SKM-1 (cell line): ENCODE results near the gene NTM.
"Not testable (repeated sequence)": the region's sequence is repeated elsewhere in the genome, so short reads cannot be mapped to it uniquely, and the experiment has no call there.

Experiments
- DNase-seq: peaks from one replicate; lab custom pipeline; 2025; ENCODE audit not compliant: unreplicated experiment; lab: John Stamatoyannopoulos, UW

The NTM gene

GRCh38 chr11:132052904-132053303, 682.5 kb downstream of the NTM start:
- no peak for DNase-seq

GRCh38 chr11:132054822-132055221, 684.4 kb downstream of the NTM start:
- no peak for DNase-seq

- no peak for DNase-seq
These were observed 684.9 kb downstream of the NTM start for GRCh38 chr11:132055296-132055695.

GRCh38 chr11:132056689-132057088, 686.3 kb downstream of the NTM start:
- DNase-seq: no peak

GRCh38 chr11:132057266-132057665, 686.9 kb downstream of the NTM start:
- DNase-seq: no peak

GRCh38 chr11:132058211-132058772, 687.9 kb downstream of the NTM start:
- DNase-seq: peak; percentile 84

GRCh38 chr11:132060567-132060966, 690.2 kb downstream of the NTM start:
- DNase-seq: no peak

GRCh38 chr11:132062031-132062430, 691.6 kb downstream of the NTM start:
- DNase-seq: no peak

GRCh38 chr11:132062541-132062940, 692.1 kb downstream of the NTM start:
- no peak for DNase-seq

- DNase-seq: peak; percentile 15
These were observed 694.7 kb downstream of the NTM start for GRCh38 chr11:132064987-132065620.

- no peak for DNase-seq
These were observed 698.1 kb downstream of the NTM start for GRCh38 chr11:132068556-132068955.

- not testable (repeated sequence) for DNase-seq
These were observed 699.2 kb downstream of the NTM start for GRCh38 chr11:132069593-132069992.

- not testable (repeated sequence) for DNase-seq
These were observed 700.5 kb downstream of the NTM start for GRCh38 chr11:132070907-132071306.

GRCh38 chr11:132072044-132072857, 701.8 kb downstream of the NTM start:
- no peak for DNase-seq

- no peak for DNase-seq
These were observed 702.4 kb downstream of the NTM start for GRCh38 chr11:132072858-132073211.

- no peak for DNase-seq
These were observed 703.4 kb downstream of the NTM start for GRCh38 chr11:132073787-132074186.

GRCh38 chr11:132075447-132075846, 705.0 kb downstream of the NTM start:
- no peak for DNase-seq

GRCh38 chr11:132077416-132077815, 707.0 kb downstream of the NTM start:
- DNase-seq: no peak

- DNase-seq: no peak
These were observed 708.1 kb downstream of the NTM start for GRCh38 chr11:132078264-132079076.

GRCh38 chr11:132080127-132080526, 709.7 kb downstream of the NTM start:
- DNase-seq: no peak

GRCh38 chr11:132082566-132082965, 712.2 kb downstream of the NTM start:
- no peak for DNase-seq
